ENCODE results near the gene KRT80.

Gene KRT80

DNA sequence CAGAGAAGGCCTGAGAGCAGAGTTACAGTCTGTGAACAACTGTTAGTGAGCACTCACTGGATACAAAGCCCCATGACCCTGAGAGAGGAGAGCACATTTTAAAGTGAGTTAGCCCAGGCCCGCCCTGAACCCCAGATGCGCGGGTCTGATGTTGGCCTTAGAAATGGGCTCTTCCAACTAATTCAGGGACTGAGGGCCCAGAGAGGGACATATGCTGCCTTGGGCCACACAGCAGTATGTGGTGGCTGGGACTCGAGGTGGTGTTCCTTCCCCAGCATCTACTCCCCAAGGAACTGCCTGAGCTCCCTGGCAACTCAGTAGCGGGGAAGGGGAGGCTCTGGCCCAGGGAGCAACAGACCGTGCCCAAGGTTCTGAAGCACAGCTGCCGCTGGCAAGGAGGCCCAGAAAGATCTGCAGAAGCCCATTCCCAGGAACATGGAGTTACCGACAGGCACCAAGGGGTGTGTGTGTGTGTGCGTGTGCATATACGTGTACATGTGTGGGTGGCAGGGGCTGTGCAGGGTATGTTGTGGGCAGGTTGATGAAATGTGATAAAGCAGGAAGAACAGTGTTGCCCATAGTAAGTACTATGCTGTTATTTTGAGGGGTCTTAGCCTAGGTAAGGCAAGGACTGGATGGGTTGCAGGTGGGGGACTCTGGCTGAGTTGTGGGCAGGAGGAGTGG is 40.5 kb downstream of the KRT80 start:
- no peak for DNase-seq

DNA sequence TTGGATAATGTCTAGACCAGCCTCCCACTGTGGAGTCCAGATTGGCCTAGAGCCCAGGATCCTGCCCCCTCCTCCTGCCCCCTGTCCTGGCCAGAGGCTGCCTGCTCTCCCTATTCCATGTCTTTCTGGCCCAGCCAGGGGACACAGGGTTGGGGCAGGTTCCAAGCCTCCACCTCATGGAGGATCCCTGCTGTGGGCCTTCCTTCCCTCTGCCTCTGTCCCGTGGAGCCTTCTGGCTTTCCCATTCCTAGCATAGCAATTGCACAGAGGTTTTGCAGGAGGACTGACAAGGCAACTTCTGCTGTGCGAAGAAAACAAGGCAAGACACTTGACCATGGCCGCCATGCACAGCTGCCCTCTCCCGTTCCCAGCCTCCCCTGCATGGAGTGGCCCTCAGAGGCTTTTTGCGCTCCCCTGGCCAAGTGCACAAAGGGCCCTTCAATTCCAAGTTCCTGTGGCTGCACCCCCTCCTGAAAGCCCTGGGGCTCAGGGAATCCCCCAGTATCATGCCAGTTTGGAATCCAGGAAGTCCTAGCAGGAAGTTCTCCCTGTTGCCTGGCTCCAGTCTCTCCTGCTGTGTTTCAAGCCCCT is 42.1 kb downstream of the KRT80 start:
- no peak for DNase-seq

DNA sequence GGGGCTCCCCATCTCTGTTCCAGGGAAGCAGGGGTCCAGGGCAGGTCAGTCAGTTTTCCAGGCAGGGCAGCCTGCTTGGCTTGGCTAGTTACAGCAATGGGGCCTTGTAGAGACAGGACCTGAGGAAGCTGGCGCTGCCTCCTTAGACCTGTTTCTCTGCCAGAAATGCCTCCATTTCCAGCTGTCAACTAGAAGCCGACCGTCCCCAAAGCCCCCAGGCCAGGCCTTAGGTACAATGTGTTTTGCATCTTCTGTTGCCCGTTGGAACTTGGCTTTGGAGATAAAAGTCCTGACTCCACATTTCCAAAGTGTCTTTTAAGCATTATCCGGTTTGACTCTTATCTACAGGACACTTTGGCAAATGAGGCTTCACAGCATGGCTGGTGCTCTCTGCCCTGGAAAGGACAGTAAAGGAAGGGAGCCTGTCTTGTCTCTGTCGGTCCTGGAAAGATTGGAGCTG is 42.6 kb downstream of the KRT80 start:
- no peak for DNase-seq

DNA sequence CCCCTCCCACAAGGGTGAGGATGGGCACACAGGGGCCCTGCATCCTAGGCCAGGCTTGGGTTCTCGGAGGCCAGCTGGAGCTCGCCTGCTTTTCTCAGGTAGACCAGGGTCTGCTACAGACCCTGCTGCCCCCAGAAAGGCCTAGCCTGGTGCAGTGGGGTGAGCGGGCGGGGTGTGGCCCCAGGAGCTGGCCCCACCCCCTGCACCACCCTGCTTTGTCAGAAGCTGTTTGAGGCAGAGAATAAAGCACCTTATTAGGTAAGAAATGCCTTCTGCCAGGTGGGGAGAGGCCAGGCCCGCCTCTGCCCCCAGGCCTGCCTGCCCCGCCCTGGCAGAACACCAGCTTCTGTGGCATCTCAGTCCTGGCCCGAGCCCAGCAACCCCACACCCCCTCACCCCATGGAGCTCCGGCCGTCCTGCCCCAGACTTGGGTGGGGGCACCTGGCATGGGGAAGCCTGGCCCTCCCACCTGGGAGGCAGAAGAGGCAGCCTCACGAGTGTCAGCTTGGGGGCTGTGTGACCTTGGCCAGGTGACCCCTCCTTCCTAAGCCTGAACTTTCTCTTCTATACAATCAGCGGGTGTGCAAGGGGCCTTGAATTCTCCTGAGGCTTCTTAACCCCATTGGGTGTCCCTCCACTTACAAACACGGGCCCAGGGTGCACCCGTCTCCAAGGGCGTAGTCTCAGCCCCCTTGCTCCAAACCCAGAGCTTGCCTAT is 43.2 kb downstream of the KRT80 start:
- no peak for DNase-seq

DNA sequence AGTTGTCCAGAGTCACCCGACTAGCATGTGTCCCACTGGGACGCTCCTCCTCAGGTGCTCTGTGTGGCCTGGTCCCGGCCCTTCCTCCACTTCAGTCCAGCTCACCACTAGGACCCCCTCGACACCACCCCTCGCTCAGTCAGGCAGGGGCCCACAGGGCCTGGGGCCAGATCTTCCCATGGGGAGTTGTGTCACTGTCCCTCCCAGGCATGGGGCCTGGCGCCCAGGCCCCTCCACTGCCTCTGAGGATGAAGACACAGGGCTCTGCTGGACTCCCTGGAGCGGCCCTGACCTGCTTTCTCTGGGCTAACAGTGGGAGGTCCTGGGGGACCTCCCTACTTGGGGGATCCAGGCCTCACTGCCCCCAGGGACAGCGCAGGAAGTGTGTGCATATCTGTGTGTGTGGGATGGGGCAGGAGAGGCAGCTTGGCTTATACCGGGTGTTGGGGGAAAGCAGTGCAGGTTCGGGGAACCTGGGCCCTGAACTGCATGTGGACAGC is 43.8 kb downstream of the KRT80 start:
- DNase-seq, result no peak

DNA sequence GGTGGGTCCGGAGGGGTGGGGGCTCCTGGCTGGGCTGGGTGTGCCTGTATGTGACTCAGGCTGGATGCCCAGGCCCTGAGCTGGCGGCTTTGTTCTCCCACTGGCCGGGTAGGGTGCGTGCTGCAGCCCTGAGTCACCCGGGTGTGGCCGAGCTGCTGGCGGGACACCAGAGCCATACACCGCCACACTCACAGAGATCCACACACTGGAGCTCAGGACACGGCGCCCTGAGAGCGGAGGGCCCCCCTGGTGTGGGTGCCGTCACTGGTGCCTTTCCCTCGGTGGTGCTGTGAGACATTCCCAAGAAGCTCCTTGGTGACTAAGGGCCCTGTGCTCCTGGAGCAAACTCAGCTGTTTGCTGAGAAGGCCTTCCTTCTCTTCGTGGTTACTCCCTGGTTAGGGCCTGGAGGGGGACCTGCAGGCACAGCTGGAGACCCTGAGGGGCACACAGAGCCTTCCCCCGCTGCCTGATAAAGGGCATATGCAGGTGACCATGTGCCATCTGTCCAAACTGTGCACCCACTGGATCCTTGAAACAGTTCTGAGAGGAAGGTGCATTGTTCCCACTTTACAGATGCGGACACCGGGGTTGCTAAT is 44.3 kb downstream of the KRT80 start:
- no peak for DNase-seq

DNA sequence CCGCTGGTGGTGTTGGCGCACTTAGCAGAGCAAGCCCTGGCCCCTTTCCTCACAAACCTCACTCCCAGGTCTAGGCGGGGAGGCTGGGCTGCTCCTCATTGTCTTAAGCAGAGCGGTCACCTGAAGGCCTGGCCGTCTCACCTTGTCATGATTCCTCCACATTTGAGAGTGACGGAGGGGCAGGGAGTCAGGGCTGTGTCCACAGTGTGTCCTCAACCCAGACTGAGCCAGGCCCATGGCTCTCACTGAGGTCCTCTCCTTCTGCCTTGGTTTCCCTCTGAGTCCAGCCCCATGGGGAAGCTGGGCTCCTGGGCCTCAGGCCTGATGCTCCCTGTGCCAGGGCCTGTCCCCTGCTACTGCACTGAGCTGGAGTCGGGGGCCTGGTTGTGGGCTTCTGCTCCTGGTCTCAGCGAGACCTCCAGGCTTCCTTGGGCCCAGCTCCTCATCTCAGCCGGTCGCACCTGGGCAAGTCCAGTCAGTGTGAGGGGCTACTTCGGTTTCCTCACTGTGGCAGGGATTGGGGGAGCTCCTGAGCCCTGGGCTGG is 44.9 kb downstream of the KRT80 start:
- no peak for DNase-seq

DNA sequence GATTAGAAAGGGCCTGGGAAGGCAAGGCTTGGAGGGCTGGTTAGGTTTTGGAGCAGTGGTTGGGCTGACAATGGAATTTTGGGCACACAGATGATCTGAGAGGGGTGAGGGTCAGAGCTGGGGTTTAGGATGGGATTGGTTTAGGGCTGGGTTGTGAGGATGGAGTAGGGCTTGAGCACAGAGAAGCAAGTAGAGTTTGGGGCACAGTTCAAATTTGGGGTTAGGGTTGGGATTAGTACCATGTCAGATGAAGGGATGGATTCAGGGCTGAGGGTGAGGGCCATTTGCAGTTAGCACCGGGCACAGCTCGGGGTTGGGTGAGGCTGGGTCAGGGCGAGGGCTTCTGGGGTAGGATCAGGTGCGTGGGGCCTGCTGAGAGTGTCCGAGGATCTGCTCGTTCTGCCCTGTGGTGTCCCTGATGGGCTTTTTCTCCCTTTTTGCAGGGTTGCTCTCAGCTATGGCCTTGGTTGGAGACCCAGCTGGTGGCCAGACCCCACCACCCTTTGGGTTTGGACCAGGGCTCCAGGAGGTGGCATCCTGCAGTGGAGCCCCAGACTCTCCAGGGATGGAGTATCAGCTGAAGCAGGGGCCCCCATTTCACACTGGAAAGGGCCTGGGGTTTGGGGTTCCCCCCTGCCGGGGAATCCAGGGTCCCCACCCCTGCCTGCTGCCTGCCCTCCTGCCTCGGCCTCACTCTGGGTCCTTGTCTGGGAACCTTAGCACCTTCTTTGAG is 45.6 kb downstream of the KRT80 start:
- DNase-seq, result no peak

DNA sequence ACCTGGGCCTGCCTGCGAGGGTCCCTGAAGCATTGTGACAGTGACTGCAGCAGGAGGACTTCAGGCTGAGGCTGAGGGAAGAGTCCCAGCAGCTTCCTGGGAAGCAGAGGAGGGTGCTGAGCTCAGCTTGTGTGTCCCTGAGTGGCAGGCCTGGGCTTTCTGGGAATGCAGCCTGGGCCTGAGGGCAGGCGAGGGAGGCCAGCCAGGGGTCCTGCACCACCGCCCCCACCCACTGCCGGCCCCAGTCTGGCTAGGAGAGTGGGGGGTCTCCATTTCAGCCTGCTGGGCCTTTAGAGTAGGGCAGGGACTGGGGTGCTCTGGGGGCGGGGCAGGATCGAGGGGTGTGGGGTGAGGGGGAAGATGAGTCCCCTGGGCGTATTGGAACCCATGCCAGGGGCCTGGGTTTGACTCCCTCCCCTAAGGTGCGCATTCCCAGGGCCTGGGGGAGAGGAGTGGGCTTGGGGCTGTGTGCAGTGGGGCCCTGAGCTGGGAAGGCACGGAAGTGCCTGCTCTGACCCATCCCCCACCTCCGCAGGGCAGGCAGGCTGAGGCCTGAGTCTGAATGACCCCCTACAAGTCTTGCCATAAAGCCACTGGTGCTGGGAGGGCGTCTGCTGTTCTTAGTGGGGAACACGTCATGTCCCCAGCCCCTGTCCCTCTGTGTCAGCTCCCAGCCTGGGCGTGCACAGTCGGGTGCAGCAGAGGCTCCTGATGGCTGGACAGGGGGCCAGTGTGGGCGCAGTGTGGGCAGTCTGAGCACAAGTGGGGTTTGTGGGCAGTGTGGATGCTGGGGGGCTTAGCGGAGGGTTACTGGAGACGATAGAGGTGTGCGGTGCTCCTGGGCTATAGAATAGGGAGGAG is 46.4 kb downstream of the KRT80 start:
- DNase-seq, result no peak

DNA sequence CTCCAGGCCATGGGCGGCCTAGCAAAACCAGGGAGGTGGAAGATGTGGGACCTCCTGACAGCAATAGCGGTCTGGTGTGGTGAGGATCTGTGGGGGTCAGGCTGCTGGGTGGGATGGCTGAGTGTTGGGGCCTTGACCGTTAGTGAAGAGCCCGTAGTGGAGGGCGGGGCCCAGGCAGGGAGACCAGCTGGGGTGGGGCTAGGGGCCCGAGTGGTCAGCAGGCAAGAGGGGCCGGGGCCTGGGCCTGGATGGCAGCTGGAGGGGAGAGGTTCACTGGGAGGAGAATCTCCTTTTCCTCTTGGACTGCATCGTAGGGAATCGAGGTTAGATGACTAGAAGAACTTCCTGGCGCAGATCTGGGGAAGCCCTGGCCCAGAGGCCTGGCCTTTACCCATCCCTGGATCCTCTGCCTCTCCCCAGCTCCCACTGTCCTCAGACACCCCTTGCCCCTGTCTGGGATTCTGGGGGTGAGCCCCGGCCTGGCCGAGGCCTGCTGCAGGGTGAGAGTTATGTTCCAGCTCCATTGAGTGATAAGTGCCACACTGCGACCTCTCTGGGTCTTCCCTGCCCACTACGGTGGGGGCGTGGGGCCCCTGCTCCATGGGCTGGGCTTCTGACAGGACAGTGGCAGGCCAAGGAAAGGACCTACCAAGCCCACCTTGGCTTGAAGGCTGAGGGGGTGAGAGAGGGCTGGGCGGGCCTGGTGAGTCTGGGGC is 47.1 kb downstream of the KRT80 start:
- DNase-seq, result no peak

DNA sequence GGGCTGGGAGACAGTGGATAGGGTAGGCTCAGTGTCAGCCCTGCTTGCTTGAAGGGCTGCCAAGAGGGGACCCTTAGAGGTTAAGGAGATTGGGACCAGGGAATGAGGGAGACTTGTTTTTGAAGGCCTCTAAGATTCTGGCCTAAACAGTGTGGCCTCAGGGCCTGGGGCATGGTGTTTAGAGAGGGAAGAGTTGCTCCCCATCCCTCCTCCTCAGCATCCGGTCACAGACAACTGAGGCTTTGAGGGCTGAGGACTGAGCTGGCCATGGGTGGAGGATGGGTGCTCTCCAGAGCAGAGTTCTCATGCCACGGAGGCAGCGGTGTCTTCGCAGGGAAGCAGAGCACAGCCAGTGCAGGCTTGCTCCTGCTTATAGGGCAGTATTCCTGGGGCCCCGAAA is 49.4 kb downstream of the KRT80 start:
- DNase-seq, result no peak

DNA sequence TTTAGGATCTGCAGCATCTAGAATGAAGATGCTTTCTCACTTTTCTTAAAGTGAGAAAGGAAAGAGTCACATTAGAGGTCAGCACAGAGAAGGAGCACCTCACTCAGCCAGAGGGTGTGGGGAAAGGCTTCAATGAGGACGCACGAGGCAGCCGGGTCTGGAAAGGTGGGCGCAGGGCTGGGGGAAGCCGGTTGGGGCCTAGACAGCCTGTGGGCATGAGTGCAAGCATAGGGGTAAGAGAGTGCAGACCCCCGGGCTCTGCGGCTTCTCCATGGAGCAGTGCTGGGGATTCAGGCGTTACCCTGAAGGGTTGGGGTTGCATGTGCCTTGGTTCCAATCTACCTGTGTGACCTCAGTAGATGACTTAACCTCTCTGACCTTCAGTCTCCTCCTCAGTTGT is 49.9 kb downstream of the KRT80 start:
- DNase-seq, result no peak

DNA sequence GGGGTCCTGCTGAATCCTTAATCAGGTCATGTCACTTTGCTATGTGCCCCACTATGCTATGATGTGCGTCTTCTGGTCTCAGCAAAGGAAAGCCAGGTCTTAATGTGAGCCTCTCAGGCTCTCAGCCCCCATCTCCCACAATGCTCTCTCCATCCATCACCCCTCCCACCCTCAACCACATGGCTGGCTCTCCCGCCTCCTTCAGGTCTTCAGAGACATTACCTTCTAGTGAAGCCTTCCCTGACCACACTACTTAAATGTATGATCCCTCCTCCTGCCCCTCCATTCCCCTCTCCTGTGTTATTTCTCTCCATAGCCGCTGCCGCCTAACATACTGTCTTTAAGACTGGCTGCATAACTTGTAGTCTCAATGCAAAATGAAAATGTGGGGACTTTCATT is 50.5 kb downstream of the KRT80 start:
- DNase-seq, result no peak

DNA sequence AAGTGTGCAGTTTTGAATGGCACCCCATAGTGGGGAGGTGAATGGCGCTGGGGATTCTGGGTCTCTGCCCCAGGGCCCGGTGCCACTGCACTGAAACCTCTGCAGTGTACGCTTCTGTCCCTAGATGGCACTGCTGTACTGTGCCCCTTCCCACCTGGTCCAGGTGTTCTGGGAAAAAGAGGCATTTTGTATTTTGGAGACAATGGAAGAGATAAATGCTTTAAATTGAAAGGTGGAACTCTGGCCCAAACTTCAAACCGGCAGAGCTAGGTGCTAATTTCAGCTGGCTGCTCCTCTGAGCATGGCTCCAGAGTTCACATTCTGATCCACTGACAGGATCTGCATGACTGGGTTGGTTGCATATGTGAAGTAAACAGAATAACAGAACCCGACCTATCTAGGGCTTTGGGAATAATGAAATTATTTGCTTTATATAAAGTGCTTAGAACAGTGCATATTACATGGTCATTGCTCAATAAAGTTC is 52.2 kb downstream of the KRT80 start:
- peak; percentile 38 for DNase-seq

DNA sequence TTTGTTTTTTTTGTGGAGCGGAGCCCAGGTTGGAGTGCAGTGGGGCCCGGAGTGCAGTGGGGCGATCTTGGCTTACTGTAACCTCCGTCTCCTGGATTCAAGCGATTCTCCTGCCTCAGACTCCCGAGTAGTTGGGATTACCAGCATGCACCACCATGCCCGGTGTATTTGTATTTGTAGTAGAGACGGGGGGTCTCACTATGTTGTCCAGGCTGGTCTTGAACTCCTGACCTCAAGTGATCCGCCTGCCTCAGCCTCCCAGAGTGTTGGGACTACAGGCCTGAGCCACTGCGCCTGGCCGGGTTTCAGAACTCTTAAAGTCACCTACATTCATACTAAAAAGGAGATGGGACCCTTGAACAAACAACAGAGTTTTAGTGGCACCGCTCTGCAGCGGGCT is 52.7 kb downstream of the KRT80 start:
- DNase-seq, result no peak

DNA sequence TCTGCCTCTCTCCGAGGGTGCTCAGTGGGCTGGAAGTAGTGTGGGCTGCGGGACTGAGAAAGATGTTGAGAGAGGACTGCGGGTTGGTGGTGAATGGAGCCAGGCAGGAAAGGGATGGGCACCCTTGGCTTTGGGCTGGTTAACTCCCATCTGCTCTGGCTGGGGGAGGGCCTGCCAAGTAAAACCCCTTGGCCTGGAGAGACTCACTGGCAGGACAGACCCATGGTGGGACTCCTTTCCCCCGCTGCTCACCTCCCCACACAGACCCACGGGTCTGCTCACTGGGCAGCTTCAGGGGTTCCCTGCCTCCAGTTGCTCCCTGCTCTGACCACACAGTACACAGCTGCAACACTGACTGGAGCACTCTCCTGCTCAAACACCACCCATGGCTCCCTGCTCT is 54.1 kb downstream of the KRT80 start:
- DNase-seq, result no peak

DNA sequence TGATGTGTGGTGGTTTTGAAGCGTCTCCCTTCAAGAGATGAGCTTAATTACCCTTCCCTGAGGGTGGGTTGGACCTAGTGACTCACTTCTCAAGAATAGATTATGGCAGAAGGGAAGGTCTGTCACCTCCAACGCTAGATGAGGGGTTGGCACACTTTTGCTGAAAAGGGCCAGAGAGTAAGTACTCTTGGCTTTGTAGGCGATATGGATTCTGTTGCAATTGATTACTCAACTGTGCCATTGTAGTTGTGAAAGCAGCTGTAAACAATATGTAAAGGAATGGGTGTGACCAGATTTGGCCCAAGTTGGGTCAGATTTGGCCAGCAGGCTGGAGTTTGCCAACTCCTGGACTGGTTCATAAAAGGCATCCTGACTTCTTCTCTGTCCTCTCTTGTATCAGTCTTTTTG is 59.1 kb downstream of the KRT80 start:
- DNase-seq, result no peak

DNA sequence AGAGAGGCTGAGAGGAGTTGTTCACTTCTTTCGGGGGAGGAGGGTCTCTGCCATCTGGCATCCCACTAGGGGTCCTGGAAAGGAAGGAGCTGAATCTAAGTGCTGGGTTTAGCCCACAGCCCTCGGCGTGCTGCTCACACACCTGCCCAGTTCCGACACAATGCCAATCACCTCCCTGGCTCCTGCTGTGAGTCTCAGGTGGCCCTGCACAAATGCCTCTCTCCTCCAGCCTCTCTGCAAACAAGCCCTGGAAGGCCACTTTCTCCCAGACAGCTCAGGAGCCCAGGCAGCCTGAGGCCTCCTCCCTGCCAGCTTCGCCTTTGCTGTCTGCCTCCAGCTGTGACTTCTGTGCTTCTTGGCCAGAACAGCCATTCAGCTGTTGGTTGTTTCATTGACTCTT is 61.1 kb downstream of the KRT80 start:
- no peak for DNase-seq

DNA sequence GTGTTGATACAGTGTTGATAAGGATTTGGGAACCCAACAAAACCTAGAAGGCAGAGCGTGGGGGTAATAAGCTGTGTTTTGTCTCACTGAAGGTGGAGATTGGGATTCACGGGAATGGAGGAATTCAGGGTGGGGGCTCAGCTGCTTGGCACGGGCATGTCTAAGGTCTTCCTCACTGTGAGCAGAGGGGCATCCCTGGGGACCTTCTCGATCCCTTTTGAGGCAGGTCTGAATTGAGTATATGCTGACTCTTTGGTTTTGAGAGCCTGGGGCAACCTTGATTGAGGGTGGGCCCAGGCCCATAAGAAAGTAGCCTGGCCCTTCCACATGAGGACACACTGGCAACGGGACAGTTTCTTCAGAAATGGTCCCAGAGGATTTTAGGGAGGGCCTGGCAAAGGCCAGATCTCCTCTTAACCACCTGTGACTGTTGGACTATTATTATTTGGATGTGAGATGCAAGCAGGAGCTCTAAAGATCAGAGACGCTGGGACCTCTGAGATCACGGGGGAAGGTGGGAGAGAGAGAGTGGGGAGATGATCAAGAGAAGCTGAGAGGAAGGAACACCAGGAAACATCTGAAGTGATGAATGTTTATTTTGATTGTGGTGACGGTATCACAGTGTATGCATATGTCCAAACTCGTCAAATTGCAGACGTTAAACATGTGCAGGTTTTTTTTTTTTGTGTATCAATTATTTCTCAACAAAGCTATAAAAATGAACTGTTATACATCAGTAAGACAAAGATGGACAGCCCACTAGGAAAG is 63.9 kb downstream of the KRT80 start:
- no peak for DNase-seq

All from activated CD8-positive, alpha-beta memory T cell treated with anti-CD3 and anti-CD28 coated beads, Interleukin-2, amount 50 U/mL, for 4 hours (primary cell).